K562 (cell line): ENCODE results near the gene TMEM151A. TPM values are rescaled to one million over a fixed set of nuclear protein-coding genes. Genes with fewer than 3 reads are reported as not detected.

ENCODE experiments used
- C11orf30 ChIP-seq: fragments of 450-650 bp; IDR thresholded peaks from 2 replicates; pipeline ENCODE4 v1.6.1; 2016; ENCODE audit warnings: low read depth, mild to moderate bottlenecking
- CHD4 ChIP-seq: fragments of 200-600 bp; sonication (generic); IDR thresholded peaks from 3 replicates; pipeline ENCODE4 v1.6.1; 2012; ENCODE audit warnings: low read depth, mild to moderate bottlenecking, mixed read lengths, low read length, inconsistent platforms; ENCODE audit not compliant: insufficient read depth, insufficient replicate concordance, poor library complexity, severe bottlenecking
- DPF2 ChIP-seq: fragments of 450-650 bp; IDR thresholded peaks from 2 replicates; pipeline ENCODE4 v1.6.1; 2016
- E2F1 ChIP-seq: sonication (generic); formaldehyde crosslinking; IDR thresholded peaks from 2 replicates; pipeline ENCODE4 v1.8.1; 2023; ENCODE audit warnings: mild to moderate bottlenecking, missing genetic modification reagents, moderate library complexity
- HCFC1 ChIP-seq: IDR thresholded peaks from 2 replicates; pipeline ENCODE4 v1.6.1; 2012; ENCODE audit warnings: low read depth, low read length, improper control_type of control experiment
- KDM4B ChIP-seq, 2 experiments: fragments of 450-650 bp in 1 of 2; sonication (generic) in 1 of 2; IDR thresholded peaks; 2 replicates each; pipeline ENCODE4 v1.6.1; 2016 to 2017; ENCODE audit warnings: borderline replicate concordance in 2 of 2, antibody characterized with exemption in 1 of 2, low read depth in 1 of 2, mild to moderate bottlenecking in 1 of 2
- MBD2 ChIP-seq: sonication (generic); IDR thresholded peaks from 2 replicates; pipeline ENCODE4 v1.6.1; 2016; ENCODE audit warnings: low read depth, borderline replicate concordance
- MED1 ChIP-seq: sonication (generic); formaldehyde crosslinking; IDR thresholded peaks from 2 replicates; pipeline ENCODE4 v1.8.1; 2023; ENCODE audit warnings: missing genetic modification reagents, borderline replicate concordance
- MEF2D ChIP-seq: conservative IDR thresholded peaks from 2 replicates; pipeline ENCODE4 v1.6.1; 2016; ENCODE audit warnings: low read depth, missing genetic modification characterization, missing compliant biosample characterization
- MTA1 ChIP-seq: fragments of 450-650 bp; IDR thresholded peaks from 2 replicates; pipeline ENCODE4 v1.6.1; 2017; ENCODE audit warnings: borderline replicate concordance
- RBFOX2 ChIP-seq: fragments of 200-400 bp; formaldehyde crosslinking; IDR thresholded peaks from 2 replicates; pipeline ENCODE4 v1.6.1; 2017; ENCODE audit warnings: low read depth, mild to moderate bottlenecking, low read length, moderate library complexity
- SLC30A9 ChIP-seq: fragments of 250-450 bp; sonication (Bioruptor Pico); IDR thresholded peaks from 2 replicates; pipeline ENCODE4 v1.8.0; 2022; ENCODE audit warnings: mild to moderate bottlenecking, moderate library complexity
- TBL1XR1 ChIP-seq, 2 experiments: IDR thresholded peaks; 2 replicates each; pipeline ENCODE4 v1.6.1; 2012; ENCODE audit warnings: improper control_type of control experiment in 2 of 2, low read length in 2 of 2, mild to moderate bottlenecking in 1 of 2
- TBP ChIP-seq: optimal IDR thresholded peaks from 2 replicates; pipeline ENCODE3; 2011; ENCODE audit warnings: low read depth, low read length, improper control_type of control experiment
- VEZF1 ChIP-seq: fragments of 200-800 bp; sonication (Bioruptor generic); IDR thresholded peaks from 2 replicates; pipeline ENCODE4 v1.6.1; 2017; ENCODE audit warnings: missing genetic modification characterization, missing compliant biosample characterization
- WHSC1 ChIP-seq: IDR thresholded peaks from one replicate; pipeline ENCODE4 v1.6.1; 2012; ENCODE audit warnings: low read length, control low read depth, inconsistent platforms
- ZFX ChIP-seq: sonication (generic); formaldehyde crosslinking; IDR thresholded peaks from 2 replicates; pipeline ENCODE4 v1.8.0; 2022; ENCODE audit warnings: mild to moderate bottlenecking, missing genetic modification reagents, moderate library complexity
- ZNF707 ChIP-seq: fragments of 250-450 bp; sonication (Bioruptor Pico); conservative IDR thresholded peaks from 2 replicates; pipeline ENCODE4 v1.8.0; 2022; ENCODE audit warnings: inconsistent platforms, mild to moderate bottlenecking, moderate library complexity
- ZNF764 ChIP-seq: fragments of 250-450 bp; sonication (Bioruptor Pico); IDR thresholded peaks from 2 replicates; pipeline ENCODE4 v1.4.0; 2020; ENCODE audit warnings: low read depth, mild to moderate bottlenecking, moderate library complexity
- polyA plus RNA-seq, 8 experiments: library from polyadenylated mRNA; depleted of rRNA in 4 of 8; stranded (reverse) in 5 of 8; unstranded in 3 of 8; fragments of >200 nt; fragmentation: Nextera tagmentation in 2 of 8; fragmentation: Illumina TruSeq in 1 of 8; extraction: Ambion mirVana in 2 of 8; extraction: Trizol in 1 of 8; gene quantifications; 2 replicates each; pipeline versions ENCODE4 v1.2.1 to v1.2.3, GENCODE V29; 2011 to 2014; ENCODE audit warnings: inconsistent platforms in 1 of 8, missing spikeins in 1 of 8
- total RNA-seq, 7 experiments: library from RNA; depleted of rRNA in 6 of 7; stranded (reverse); fragments of >200 nt in 6 of 7; fragmentation: Illumina TruSeq in 2 of 7; extraction: Trizol in 2 of 7; gene quantifications; 2 replicates each; pipeline versions ENCODE4 v1.2.1 to v1.2.3, GENCODE V29; 2011 to 2021; ENCODE audit warnings: low replicate concordance in 1 of 7
- TF ChIP-seq, protein P1 (sequence below), 2 experiments: IDR thresholded peaks; 2 replicates each; pipeline ENCODE4 v1.6.1; 2012; ENCODE audit warnings: improper control_type of control experiment in 2 of 2, low read depth in 2 of 2, low read length in 2 of 2, borderline replicate concordance in 1 of 2
- TF ChIP-seq, protein P2 (sequence below): fragments of 450-650 bp; formaldehyde crosslinking; IDR thresholded peaks from 2 replicates; pipeline ENCODE4 v1.4.0; 2020; ENCODE audit warnings: mild to moderate bottlenecking, moderate library complexity

TMEM151A gene
- total and polyA plus RNA-seq, 9 of the 15 experiments (the other 6 are each of a cell fraction or from before 2014, with no cell fraction given) = not detected

DNA sequence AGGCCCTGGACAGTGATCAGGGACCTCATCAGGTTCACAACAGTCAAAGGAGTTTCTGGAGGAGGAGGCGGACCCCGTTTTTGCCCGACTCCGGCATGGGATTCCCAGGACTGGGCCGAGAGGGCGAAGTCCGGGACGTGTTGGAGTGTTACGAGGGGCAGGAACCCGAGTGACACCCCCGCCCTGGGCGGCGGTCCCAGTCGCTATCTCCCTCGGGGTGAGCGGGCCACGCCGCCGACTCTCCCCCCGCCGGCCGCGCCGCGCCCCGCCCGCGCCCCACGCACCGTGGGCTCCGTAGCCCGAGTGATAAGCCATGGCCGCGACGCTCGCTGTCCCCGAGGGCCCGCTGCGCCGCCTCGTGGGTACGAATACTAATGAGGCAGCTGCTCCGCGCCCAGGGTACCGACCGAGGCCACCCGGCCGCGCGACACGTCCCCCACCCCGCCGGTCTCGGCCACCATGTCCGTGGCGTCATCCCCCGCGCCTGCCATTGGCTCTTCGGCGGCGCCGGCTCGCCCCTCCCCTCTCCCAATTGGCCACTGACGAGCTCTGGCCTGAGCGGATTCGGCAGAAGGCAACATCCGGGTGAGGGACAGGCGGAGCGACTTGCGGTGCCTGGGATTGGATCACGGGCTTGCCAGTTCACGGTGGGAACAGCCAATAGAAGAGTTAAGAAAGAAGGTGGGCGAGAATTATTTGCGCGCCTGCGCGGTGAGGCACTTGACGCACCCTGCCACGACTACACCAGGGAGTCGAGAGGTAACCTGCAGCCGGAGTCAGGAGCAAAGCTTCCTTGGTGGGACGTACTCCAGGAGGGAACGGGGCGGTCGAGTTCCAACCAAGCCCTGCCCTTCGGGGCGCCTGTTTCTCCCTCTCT lies 2.8 kb upstream of the TMEM151A start, which contains the start of gene YIF1A (continued):
- TF ChIP-seq RBFOX2 = peak; percentile 97
- TF ChIP-seq SLC30A9 = no peak
- peak; percentile 38; the same call in 1 of the 2 replicates for TF ChIP-seq MED1 (CRISPR knock-in tag)
- TF ChIP-seq MEF2D = no peak
- TF ChIP-seq KDM4B (IDR thresholded peaks at IDR 0.05; ENCODE audit: borderline replicate concordance in 2 of 2, low read depth in 1 of 2) = peak in 1 of 2 experiments; percentile 26; a peak in 1 of 4 replicates
- peak; percentile 98 for TF ChIP-seq MBD2
- peak; percentile 98 for TF ChIP-seq VEZF1 (CRISPR knock-in tag)
- TF ChIP-seq, protein P1, sequence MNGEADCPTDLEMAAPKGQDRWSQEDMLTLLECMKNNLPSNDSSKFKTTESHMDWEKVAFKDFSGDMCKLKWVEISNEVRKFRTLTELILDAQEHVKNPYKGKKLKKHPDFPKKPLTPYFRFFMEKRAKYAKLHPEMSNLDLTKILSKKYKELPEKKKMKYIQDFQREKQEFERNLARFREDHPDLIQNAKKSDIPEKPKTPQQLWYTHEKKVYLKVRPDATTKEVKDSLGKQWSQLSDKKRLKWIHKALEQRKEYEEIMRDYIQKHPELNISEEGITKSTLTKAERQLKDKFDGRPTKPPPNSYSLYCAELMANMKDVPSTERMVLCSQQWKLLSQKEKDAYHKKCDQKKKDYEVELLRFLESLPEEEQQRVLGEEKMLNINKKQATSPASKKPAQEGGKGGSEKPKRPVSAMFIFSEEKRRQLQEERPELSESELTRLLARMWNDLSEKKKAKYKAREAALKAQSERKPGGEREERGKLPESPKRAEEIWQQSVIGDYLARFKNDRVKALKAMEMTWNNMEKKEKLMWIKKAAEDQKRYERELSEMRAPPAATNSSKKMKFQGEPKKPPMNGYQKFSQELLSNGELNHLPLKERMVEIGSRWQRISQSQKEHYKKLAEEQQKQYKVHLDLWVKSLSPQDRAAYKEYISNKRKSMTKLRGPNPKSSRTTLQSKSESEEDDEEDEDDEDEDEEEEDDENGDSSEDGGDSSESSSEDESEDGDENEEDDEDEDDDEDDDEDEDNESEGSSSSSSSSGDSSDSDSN (IDR thresholded peaks at IDR 0.05; ENCODE audit: borderline replicate concordance in 1 of 2, low read depth in 2 of 2, low read length in 2 of 2) = peak in 1 of 2 experiments; percentile 72; a peak in 1 of 4 replicates
- no peak for TF ChIP-seq ZNF764 (CRISPR knock-in tag)
- no peak for TF ChIP-seq MTA1
- TF ChIP-seq, protein P2, sequence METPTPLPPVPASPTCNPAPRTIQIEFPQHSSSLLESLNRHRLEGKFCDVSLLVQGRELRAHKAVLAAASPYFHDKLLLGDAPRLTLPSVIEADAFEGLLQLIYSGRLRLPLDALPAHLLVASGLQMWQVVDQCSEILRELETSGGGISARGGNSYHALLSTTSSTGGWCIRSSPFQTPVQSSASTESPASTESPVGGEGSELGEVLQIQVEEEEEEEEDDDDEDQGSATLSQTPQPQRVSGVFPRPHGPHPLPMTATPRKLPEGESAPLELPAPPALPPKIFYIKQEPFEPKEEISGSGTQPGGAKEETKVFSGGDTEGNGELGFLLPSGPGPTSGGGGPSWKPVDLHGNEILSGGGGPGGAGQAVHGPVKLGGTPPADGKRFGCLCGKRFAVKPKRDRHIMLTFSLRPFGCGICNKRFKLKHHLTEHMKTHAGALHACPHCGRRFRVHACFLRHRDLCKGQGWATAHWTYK (CRISPR knock-in tag) = peak; percentile 68; the same call in 1 of the 2 replicates
- no peak for TF ChIP-seq CHD4
- TF ChIP-seq DPF2 = 0 out of 2 replicates have a peak, but pooled peaks have one; percentile 16
- no peak for TF ChIP-seq WHSC1
- peak; percentile 85 for TF ChIP-seq TBP
- TF ChIP-seq E2F1 = peak; percentile 64
- no peak for TF ChIP-seq ZNF707 (CRISPR knock-in tag)
- TF ChIP-seq TBL1XR1 (IDR thresholded peaks at IDR 0.05; ENCODE audit: low read length in 2 of 2) = no peak
- peak; percentile 89 for TF ChIP-seq ZFX (CRISPR knock-in tag)
- TF ChIP-seq C11orf30 = peak; percentile 39
- TF ChIP-seq HCFC1 = peak; percentile 43
